SK-N-SH (cell line): ENCODE measurements around the gene CGAS. TPM values are rescaled to one million over a fixed set of nuclear protein-coding genes. Genes with fewer than 3 reads are reported as not detected.

ENCODE experiments used
- CTCF ChIA-PET: fragments of 300-600, 350-600 bp; formaldehyde crosslinking; extraction: SDS; loops from one replicate; lab custom pipeline; 2021; lab: Yijun Ruan, JAX
- POLR2A ChIA-PET: fragments of 350-600 bp; sonication (Branson Sonifier 250); formaldehyde crosslinking; extraction: SDS; loops from one replicate; lab custom pipeline; 2020; ENCODE audit warnings: antibody characterized with exemption, inconsistent platforms; lab: Yijun Ruan, JAX
- DNase-seq: peaks from one replicate; pipeline ENCODE4 v3.0.0; 2012
- H2AFZ ChIP-seq: fragments of 200-600 bp; sonication (generic); 2 replicates; pipeline ENCODE4 v1.8.1; 2016; ENCODE audit warnings: antibody characterized with exemption, mild to moderate bottlenecking, low read depth
- H3F3A ChIP-seq: fragments of 200-600 bp; sonication (generic); replicated peaks from 2 replicates; pipeline ENCODE3; 2016; ENCODE audit warnings: antibody characterized with exemption, mild to moderate bottlenecking; ENCODE audit not compliant: insufficient read depth
- H3K27ac ChIP-seq, 2 experiments: fragments of 200-500 bp in 1 of 2; fragments of 200-600 bp in 1 of 2; sonication (Bioruptor generic) in 1 of 2; sonication (generic), shearing (Covaris generic) in 1 of 2; 2 replicates each; pipeline versions ENCODE4 v1.5.1 to v1.6.1; 2014 to 2016; ENCODE audit warnings: low read depth in 2 of 2, inconsistent platforms in 1 of 2, low read length in 1 of 2, mild to moderate bottlenecking in 1 of 2, mixed read lengths in 1 of 2
- H3K27me3 ChIP-seq: fragments of 200-600 bp; sonication (generic), shearing (Covaris generic); 2 replicates; pipeline ENCODE4 v1.6.1; 2016; ENCODE audit warnings: mixed run types; ENCODE audit not compliant: insufficient read depth
- H3K36me3 ChIP-seq, 2 experiments: fragments of 200-500 bp in 1 of 2; fragments of 200-600 bp in 1 of 2; sonication (Bioruptor generic) in 1 of 2; sonication (generic) in 1 of 2; replicated peaks in 1 of 2; 2 replicates each; pipeline versions ENCODE3 to v1.5.1; 2014 to 2016; ENCODE audit warnings: low read length in 1 of 2, mild to moderate bottlenecking in 1 of 2; ENCODE audit not compliant: insufficient read depth in 2 of 2, control insufficient read depth in 1 of 2
- H3K4me1 ChIP-seq, 2 experiments: fragments of 200-500 bp in 1 of 2; fragments of 200-600 bp in 1 of 2; sonication (Bioruptor generic) in 1 of 2; sonication (generic), shearing (Covaris generic) in 1 of 2; 2 replicates each; pipeline versions ENCODE4 v1.5.1 to v1.6.1; 2014 to 2016; ENCODE audit warnings: low read depth in 1 of 2, low read length in 1 of 2, mixed run types in 1 of 2; ENCODE audit not compliant: insufficient read depth in 2 of 2, control insufficient read depth in 1 of 2
- H3K4me2 ChIP-seq: fragments of 200-600 bp; sonication (generic), shearing (Covaris generic); 2 replicates; pipeline ENCODE4 v1.6.1; 2017; ENCODE audit warnings: mixed run types
- H3K4me3 ChIP-seq, 2 experiments: fragments of 200-500 bp in 1 of 2; fragments of 200-600 bp in 1 of 2; sonication (Bioruptor generic) in 1 of 2; sonication (generic), shearing (Covaris generic) in 1 of 2; 2 replicates each; pipeline versions ENCODE4 v1.5.1 to v1.8.1; 2014 to 2016; ENCODE audit warnings: low read depth in 2 of 2, inconsistent platforms in 1 of 2, low read length in 1 of 2, mild to moderate bottlenecking in 1 of 2, mixed read lengths in 1 of 2, moderate library complexity in 1 of 2
- H3K79me2 ChIP-seq: fragments of 200-600 bp; sonication (generic); 2 replicates; pipeline ENCODE4 v1.8.1; 2017; ENCODE audit warnings: mild to moderate bottlenecking; ENCODE audit not compliant: insufficient read depth
- H3K9ac ChIP-seq: fragments of 200-600 bp; sonication (generic); 2 replicates; pipeline ENCODE4 v1.6.1; 2017; ENCODE audit warnings: mixed run types
- H3K9me2 ChIP-seq: fragments of 200-600 bp; sonication (generic); 2 replicates; pipeline ENCODE4 v1.6.1; 2017; ENCODE audit warnings: mixed run types
- H3K9me3 ChIP-seq: fragments of 200-600 bp; sonication (generic); 2 replicates; pipeline ENCODE4 v1.6.1; 2017; ENCODE audit warnings: mixed run types, mild to moderate bottlenecking, moderate library complexity
- H4K20me1 ChIP-seq: fragments of 200-600 bp; sonication (generic); 2 replicates; pipeline ENCODE4 v1.6.1; 2017; ENCODE audit warnings: mild to moderate bottlenecking, mixed run types; ENCODE audit not compliant: insufficient read depth
- EP300 ChIP-seq, 2 experiments: IDR thresholded peaks; 2 replicates each; pipeline versions ENCODE4 v1.4.0 to v1.6.1; 2012; ENCODE audit warnings: borderline replicate concordance in 1 of 2, low read depth in 1 of 2, low read length in 1 of 2
- FOXJ3 ChIP-seq: sonication (generic); formaldehyde crosslinking; IDR thresholded peaks from 2 replicates; pipeline ENCODE4 v1.5.1; 2020; ENCODE audit warnings: mild to moderate bottlenecking, missing genetic modification reagents
- GABPA ChIP-seq: IDR thresholded peaks from 2 replicates; pipeline ENCODE4 v1.4.0; 2012; ENCODE audit warnings: low read depth, mild to moderate bottlenecking
- GATA2 ChIP-seq: sonication (generic); formaldehyde crosslinking; IDR thresholded peaks from 2 replicates; pipeline ENCODE4 v1.5.0; 2020; ENCODE audit warnings: mild to moderate bottlenecking, missing genetic modification reagents
- JUND ChIP-seq: IDR thresholded peaks from 2 replicates; pipeline ENCODE4 v1.4.0; 2012
- NFIC ChIP-seq: IDR thresholded peaks from 2 replicates; pipeline ENCODE4 v1.4.0; 2012; ENCODE audit warnings: borderline replicate concordance
- NRF1 ChIP-seq: IDR thresholded peaks from 2 replicates; pipeline ENCODE4 v1.6.1; 2012; ENCODE audit warnings: low read depth, mild to moderate bottlenecking, low read length
- RFX5 ChIP-seq: IDR thresholded peaks from 2 replicates; pipeline ENCODE4 v1.6.1; 2012; ENCODE audit warnings: mild to moderate bottlenecking, improper control_type of control experiment, low read length
- RXRA ChIP-seq: IDR thresholded peaks from 2 replicates; pipeline ENCODE4 v1.4.0; 2012; ENCODE audit warnings: low read depth, mild to moderate bottlenecking, borderline replicate concordance
- SIN3A ChIP-seq: IDR thresholded peaks from 2 replicates; pipeline ENCODE4 v1.6.1; 2012; ENCODE audit warnings: low read depth, mild to moderate bottlenecking, low read length, moderate library complexity, borderline replicate concordance
- SMC3 ChIP-seq: IDR thresholded peaks from 2 replicates; pipeline ENCODE4 v1.6.1; 2012; ENCODE audit warnings: low read depth, low read length, improper control_type of control experiment
- TCF12 ChIP-seq: IDR thresholded peaks from 2 replicates; pipeline ENCODE4 v1.4.0; 2012
- YY1 ChIP-seq: IDR thresholded peaks from 2 replicates; pipeline ENCODE4 v1.4.0; 2012; ENCODE audit warnings: low read depth, mild to moderate bottlenecking
- WGBS: methylation state at CpG from one replicate; pipeline ENCODE4 v1.1.6; 2017; ENCODE audit warnings: low lambda C conversion rate; 5-methylcytosine and 5-hydroxymethylcytosine counted together
- polyA plus RNA-seq, 3 experiments: library from polyadenylated mRNA; depleted of rRNA; stranded (reverse); fragments of >200 nt; gene quantifications; 2 replicates each; pipeline ENCODE4 v1.2.3, GENCODE V29; 2012
- TF ChIP-seq, protein P1 (sequence below): fragments of 200-600 bp; sonication (generic); IDR thresholded peaks from 2 replicates; pipeline ENCODE4 v1.6.1; 2017; ENCODE audit warnings: antibody characterized with exemption, mild to moderate bottlenecking, moderate library complexity
- TF ChIP-seq, protein P2 (sequence below): IDR thresholded peaks from 2 replicates; pipeline ENCODE4; 2012
- TF ChIP-seq, protein P3 (sequence below): IDR thresholded peaks from 2 replicates; pipeline ENCODE4 v1.4.0; 2012; ENCODE audit warnings: low read depth, borderline replicate concordance
- TF ChIP-seq, protein P4 (sequence below): IDR thresholded peaks from 2 replicates; pipeline ENCODE4 v1.4.0; 2012; ENCODE audit warnings: low read depth, borderline replicate concordance
- TF ChIP-seq, protein P5 (sequence below): IDR thresholded peaks from 2 replicates; pipeline ENCODE4 v1.6.1; 2012; ENCODE audit warnings: mild to moderate bottlenecking, low read depth, low read length, moderate library complexity

Gene CGAS
- polyA plus RNA-seq, 1 of the 3 experiments (the other 2 are of a cell fraction): 0.02 TPM

DNA sequence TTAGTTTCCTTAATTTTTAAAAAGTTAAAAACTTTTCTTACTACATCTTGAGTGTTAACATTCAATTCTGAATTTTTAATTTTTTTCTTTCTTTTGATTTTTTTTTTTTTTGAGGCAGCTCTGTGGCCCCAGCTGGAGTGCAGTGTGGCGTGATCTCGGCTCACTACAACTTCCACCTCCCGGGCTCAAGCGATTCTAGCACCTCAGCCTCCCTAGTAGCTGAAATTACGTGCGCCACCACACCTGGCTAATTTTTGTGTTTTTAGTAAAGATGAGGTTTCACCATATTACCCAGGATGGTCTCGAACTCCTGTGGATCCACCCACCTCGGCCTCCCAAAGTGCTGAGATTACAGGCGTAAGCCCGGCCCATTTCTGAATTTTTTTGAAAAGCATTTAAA, 56.2 kb downstream of the CGAS start (continued):
- TF ChIP-seq GATA2 (CRISPR knock-in tag) (no peak), RXRA (no peak)
- TF ChIP-seq, protein P1, sequence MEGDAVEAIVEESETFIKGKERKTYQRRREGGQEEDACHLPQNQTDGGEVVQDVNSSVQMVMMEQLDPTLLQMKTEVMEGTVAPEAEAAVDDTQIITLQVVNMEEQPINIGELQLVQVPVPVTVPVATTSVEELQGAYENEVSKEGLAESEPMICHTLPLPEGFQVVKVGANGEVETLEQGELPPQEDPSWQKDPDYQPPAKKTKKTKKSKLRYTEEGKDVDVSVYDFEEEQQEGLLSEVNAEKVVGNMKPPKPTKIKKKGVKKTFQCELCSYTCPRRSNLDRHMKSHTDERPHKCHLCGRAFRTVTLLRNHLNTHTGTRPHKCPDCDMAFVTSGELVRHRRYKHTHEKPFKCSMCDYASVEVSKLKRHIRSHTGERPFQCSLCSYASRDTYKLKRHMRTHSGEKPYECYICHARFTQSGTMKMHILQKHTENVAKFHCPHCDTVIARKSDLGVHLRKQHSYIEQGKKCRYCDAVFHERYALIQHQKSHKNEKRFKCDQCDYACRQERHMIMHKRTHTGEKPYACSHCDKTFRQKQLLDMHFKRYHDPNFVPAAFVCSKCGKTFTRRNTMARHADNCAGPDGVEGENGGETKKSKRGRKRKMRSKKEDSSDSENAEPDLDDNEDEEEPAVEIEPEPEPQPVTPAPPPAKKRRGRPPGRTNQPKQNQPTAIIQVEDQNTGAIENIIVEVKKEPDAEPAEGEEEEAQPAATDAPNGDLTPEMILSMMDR: no peak

DNA sequence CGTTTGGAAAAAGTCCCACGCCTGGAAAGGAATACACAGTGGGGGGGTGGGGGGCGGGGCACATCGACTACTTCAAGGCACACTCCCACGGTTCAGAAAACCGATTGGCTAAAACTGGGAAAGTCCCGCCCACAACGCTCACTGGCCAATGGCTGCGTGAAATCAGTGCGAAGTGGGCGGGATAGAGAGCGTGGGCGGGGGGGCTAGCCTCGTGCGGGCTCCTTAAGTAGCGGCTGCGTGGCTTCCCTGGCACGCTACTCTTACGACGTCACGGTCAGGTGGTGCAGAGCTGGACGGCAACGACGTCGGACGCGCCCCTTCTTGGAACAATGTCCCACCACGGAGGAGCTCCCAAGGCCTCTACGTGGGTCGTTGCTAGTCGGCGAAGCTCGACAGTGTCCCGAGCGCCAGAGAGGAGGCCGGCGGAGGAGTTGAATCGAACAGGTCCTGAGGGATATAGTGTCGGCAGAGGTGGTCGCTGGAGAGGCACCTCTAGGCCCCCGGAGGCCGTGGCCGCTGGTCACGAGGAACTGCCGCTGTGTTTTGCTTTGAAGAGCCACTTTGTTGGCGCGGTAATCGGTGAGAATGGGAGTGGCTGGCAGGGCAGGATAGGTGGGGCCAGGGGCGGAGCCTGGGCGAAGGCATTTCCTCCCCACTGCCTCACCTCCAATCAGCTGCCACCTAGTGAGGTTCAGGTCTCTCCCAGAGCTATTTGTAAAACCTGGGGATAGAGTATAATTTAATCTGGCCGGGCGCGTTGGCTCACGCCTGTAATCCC, 57.3 kb downstream of the CGAS start, which contains the start of gene DDX43:
TSS of gene DDX43 (plus strand) at position 252 of the 778 bp plus-strand sequence. CDS start at position 330, 78 bp downstream.
- Histone ChIP-seq H3K79me2 (no peaks in the 10 kb centered on the region), H3K9me3 (no peaks in the 10 kb centered on the region), H3K36me3 (no peaks in the 10 kb centered on the region), H4K20me1 (no peaks in the 10 kb centered on the region), H3K9me2 (no peaks in the 10 kb centered on the region), H3K4me1 (no peaks in the 10 kb centered on the region), H3K27ac (no peak within 1 kb of the TSS), H3K4me2 (no peak within 1 kb of the TSS), H3K27me3 (no peaks in the 10 kb centered on the region), H3K9ac (no peak within 1 kb of the TSS), H3K4me3 (no peak within 1 kb of the TSS), H2AFZ (no peak within 1 kb of the TSS), H3F3A (no peaks in the 10 kb centered on the region)
- POLR2A ChIA-PET: no interaction called here
- CTCF ChIA-PET: interaction anchor here (1.1 kb wide), 1 partner anchor 14 kb away, joined by 4 read pairs; no protein-coding TSS in a partner anchor
- WGBS: 91% methylated on average over 51 of the region's 54 CpGs
- peak; percentile 29 for DNase-seq
- TF ChIP-seq JUND: no peak
- no peak for TF ChIP-seq NRF1
- TF ChIP-seq NFIC: no peak
- no peak for TF ChIP-seq SIN3A
- no peak for TF ChIP-seq FOXJ3 (CRISPR knock-in tag)
- TF ChIP-seq SMC3: no peak
- TF ChIP-seq, protein P1: no peak
- no peak for TF ChIP-seq EP300 (IDR thresholded peaks at IDR 0.05; ENCODE audit: borderline replicate concordance in 1 of 2, low read depth in 1 of 2, low read length in 1 of 2)
- TF ChIP-seq, protein P2, sequence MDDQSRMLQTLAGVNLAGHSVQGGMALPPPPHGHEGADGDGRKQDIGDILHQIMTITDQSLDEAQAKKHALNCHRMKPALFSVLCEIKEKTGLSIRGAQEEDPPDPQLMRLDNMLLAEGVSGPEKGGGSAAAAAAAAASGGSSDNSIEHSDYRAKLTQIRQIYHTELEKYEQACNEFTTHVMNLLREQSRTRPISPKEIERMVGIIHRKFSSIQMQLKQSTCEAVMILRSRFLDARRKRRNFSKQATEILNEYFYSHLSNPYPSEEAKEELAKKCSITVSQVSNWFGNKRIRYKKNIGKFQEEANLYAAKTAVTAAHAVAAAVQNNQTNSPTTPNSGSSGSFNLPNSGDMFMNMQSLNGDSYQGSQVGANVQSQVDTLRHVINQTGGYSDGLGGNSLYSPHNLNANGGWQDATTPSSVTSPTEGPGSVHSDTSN: no peak
- TF ChIP-seq, protein P3, sequence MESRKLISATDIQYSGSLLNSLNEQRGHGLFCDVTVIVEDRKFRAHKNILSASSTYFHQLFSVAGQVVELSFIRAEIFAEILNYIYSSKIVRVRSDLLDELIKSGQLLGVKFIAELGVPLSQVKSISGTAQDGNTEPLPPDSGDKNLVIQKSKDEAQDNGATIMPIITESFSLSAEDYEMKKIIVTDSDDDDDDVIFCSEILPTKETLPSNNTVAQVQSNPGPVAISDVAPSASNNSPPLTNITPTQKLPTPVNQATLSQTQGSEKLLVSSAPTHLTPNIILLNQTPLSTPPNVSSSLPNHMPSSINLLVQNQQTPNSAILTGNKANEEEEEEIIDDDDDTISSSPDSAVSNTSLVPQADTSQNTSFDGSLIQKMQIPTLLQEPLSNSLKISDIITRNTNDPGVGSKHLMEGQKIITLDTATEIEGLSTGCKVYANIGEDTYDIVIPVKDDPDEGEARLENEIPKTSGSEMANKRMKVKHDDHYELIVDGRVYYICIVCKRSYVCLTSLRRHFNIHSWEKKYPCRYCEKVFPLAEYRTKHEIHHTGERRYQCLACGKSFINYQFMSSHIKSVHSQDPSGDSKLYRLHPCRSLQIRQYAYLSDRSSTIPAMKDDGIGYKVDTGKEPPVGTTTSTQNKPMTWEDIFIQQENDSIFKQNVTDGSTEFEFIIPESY: no peak
- TF ChIP-seq, protein P4, sequence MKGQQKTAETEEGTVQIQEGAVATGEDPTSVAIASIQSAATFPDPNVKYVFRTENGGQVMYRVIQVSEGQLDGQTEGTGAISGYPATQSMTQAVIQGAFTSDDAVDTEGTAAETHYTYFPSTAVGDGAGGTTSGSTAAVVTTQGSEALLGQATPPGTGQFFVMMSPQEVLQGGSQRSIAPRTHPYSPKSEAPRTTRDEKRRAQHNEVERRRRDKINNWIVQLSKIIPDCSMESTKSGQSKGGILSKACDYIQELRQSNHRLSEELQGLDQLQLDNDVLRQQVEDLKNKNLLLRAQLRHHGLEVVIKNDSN: no peak
- TF ChIP-seq GABPA: no peak
- TF ChIP-seq RFX5: no peak
- TF ChIP-seq, protein P5, sequence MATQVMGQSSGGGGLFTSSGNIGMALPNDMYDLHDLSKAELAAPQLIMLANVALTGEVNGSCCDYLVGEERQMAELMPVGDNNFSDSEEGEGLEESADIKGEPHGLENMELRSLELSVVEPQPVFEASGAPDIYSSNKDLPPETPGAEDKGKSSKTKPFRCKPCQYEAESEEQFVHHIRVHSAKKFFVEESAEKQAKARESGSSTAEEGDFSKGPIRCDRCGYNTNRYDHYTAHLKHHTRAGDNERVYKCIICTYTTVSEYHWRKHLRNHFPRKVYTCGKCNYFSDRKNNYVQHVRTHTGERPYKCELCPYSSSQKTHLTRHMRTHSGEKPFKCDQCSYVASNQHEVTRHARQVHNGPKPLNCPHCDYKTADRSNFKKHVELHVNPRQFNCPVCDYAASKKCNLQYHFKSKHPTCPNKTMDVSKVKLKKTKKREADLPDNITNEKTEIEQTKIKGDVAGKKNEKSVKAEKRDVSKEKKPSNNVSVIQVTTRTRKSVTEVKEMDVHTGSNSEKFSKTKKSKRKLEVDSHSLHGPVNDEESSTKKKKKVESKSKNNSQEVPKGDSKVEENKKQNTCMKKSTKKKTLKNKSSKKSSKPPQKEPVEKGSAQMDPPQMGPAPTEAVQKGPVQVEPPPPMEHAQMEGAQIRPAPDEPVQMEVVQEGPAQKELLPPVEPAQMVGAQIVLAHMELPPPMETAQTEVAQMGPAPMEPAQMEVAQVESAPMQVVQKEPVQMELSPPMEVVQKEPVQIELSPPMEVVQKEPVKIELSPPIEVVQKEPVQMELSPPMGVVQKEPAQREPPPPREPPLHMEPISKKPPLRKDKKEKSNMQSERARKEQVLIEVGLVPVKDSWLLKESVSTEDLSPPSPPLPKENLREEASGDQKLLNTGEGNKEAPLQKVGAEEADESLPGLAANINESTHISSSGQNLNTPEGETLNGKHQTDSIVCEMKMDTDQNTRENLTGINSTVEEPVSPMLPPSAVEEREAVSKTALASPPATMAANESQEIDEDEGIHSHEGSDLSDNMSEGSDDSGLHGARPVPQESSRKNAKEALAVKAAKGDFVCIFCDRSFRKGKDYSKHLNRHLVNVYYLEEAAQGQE: no peak
- no peak for TF ChIP-seq YY1
- TF ChIP-seq TCF12: no peak
